ENCODE results near the gene THBS4.

- no peak for TF ChIP-seq CTCF (IDR thresholded peaks at IDR 0.05; ENCODE audit: low read depth, low read length, poor library complexity, severe bottlenecking)
- no peak for TF ChIP-seq EZH2phosphoT487 (IDR thresholded peaks at IDR 0.05; ENCODE audit: borderline replicate concordance, low read length)
Measured at GRCh38 chr5:80055491-80056170, 20.5 kb downstream of the THBS4 start.
